AG04449 (cell line): ENCODE measurements around the gene GMCL2.
"Not testable (repeated sequence)": the region's sequence is repeated elsewhere in the genome, so short reads cannot be mapped to it uniquely, and the experiment has no call there.

Experiments used
- CTCF ChIA-PET: fragments of 350-600 bp; formaldehyde crosslinking; extraction: SDS; loops from one replicate; lab custom pipeline; 2021; ENCODE audit warnings: antibody characterized with exemption; lab: Yijun Ruan, JAX
- POLR2A ChIA-PET: fragments of 400-600, 350-600 bp; formaldehyde crosslinking; extraction: SDS; loops from one replicate; lab custom pipeline; 2020; ENCODE audit warnings: antibody characterized with exemption, inconsistent platforms; lab: Yijun Ruan, JAX
- DNase-seq: peaks from one replicate; pipeline ENCODE4 v3.0.0-alpha.2; 2010; ENCODE audit warnings: low read depth, low spot score
- H3K4me3 ChIP-seq: 2 replicates; pipeline ENCODE4 v1.5.1; 2011; ENCODE audit warnings: low read depth, mild to moderate bottlenecking, control low read depth, low read length
- TF ChIP-seq, protein P1 (sequence below): IDR thresholded peaks from one replicate; pipeline ENCODE4 v1.5.1; 2011; ENCODE audit warnings: mild to moderate bottlenecking, moderate library complexity, low read length, control low read depth, inconsistent platforms; ENCODE audit not compliant: insufficient read depth; ENCODE audit errors: missing control alignments

The GMCL2 gene

DNA sequence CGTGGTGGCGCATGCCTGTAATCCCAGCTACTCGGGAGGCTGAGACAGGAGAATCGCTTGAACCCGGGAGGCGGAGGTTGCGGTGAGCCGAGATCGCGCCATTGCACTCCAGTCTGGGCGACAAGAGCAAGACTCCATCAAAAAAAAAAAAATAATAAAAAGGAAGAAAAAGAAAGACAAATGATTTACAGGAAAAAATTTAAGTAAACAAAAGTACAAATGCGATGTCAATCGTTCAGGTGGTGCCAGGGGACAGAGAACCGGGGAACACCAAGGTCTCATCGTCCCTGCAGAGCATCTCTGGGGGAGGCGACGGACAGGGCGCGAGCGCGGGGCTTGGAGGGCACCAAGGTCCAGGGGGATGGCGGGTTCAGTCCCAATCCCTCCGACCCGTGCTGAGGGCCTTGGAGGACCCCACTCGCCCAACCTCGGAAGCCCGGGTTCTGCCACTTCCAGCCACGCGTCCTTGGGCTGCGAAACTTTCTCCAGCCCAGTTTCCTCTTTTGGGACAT is 16.6 kb upstream of the GMCL2 start:
- TF ChIP-seq, protein P1, sequence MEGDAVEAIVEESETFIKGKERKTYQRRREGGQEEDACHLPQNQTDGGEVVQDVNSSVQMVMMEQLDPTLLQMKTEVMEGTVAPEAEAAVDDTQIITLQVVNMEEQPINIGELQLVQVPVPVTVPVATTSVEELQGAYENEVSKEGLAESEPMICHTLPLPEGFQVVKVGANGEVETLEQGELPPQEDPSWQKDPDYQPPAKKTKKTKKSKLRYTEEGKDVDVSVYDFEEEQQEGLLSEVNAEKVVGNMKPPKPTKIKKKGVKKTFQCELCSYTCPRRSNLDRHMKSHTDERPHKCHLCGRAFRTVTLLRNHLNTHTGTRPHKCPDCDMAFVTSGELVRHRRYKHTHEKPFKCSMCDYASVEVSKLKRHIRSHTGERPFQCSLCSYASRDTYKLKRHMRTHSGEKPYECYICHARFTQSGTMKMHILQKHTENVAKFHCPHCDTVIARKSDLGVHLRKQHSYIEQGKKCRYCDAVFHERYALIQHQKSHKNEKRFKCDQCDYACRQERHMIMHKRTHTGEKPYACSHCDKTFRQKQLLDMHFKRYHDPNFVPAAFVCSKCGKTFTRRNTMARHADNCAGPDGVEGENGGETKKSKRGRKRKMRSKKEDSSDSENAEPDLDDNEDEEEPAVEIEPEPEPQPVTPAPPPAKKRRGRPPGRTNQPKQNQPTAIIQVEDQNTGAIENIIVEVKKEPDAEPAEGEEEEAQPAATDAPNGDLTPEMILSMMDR, result no peak
- ChIA-PET CTCF (no interaction called here), POLR2A (interaction anchor here (0.5 to 1.5 kb wide), 13 partner anchors 8 to 477 kb away, joined by 3 to 30 read pairs (median 3); partner anchors contain the start of genes NHP2 and PHYKPL)
- H3K4me3 ChIP-seq, result peak overlapping the region; percentile 93
- no peak for DNase-seq

DNA sequence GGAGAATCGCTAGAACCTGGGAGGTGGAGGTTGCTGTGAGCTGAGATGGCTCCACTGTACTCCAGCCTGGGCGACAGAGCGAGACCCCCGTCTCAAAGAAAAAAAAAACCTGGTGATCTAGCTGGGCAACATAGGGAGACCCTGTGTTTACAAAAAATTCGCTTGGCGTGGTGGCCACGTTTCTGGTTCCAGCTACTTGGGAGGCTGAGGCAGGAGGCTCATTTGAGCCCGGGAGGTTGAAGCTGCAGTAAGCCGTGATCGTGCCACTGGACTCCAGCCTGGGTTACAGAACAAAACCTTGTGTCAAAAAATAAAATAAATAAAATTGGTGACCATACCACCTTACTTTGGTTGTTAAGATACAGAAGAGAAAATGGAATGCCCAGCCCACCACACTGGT is 15.4 kb upstream of the GMCL2 start:
- no peak for DNase-seq
- TF ChIP-seq, protein P1, result no peak
- POLR2A ChIA-PET, result no interaction called here
- CTCF ChIA-PET, result no interaction called here
- H3K4me3 ChIP-seq, result no peak overlapping the region

DNA sequence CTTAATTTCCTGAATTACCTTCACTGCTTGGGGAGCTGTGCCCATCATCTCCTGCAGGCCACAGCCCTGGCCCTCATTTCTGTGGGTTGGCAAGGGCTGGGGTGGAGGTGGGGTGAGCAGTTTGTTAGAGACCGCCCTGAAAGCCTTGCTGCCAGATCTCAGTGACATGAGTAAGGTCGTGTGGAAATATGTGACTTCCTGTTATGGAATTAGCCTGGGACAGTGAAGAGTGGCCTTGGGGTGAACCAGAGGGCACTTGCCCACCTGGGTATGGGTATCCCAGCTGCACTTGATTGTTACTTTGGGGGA is 14.7 kb upstream of the GMCL2 start:
- H3K4me3 ChIP-seq, result no peak overlapping the region
- ChIA-PET CTCF (interaction anchor here (0.8 kb wide), 1 partner anchor 125 kb away, joined by 3 read pairs; no protein-coding TSS in a partner anchor), POLR2A (no interaction called here)
- DNase-seq, result no peak
- TF ChIP-seq, protein P1, result no peak

DNA sequence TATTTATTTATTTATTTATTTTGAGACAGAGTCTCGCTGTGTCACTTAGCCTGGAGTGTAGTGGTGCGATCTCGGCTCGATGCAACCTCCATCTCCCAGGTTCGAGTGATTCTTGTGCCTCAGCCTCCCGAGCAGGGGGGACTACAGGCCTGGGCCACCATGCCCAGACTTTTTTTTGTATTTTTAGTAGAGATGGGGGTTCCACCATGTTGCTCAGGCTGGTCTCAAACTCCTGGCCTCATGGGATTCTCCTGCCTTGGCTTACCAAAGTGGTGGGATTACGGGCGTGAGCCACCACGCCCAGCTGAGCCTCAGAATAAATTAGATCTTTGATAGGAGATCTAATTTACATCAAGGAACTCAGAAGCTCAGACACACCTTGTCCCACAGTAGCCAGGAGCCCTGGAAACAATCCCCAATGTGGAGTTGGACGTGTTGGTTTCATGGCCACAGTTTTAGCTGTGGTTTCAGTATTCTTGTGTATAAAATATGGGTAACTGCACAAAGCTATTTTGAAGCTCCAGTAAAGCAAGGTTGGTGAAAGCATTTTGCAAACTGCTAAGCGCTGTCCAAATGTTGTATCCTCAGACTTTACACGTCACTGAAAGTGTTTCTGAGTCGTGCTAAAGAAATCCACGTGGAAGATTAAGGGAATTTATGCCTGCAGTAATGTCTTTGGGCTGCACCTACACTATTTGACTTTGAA is 14.2 kb upstream of the GMCL2 start:
- DNase-seq, result no peak
- ChIA-PET CTCF (interaction anchor here (0.8 kb wide), 1 partner anchor 125 kb away, joined by 3 read pairs; no protein-coding TSS in a partner anchor), POLR2A (no interaction called here)
- TF ChIP-seq, protein P1, result no peak
- no peak overlapping the region for H3K4me3 ChIP-seq

DNA sequence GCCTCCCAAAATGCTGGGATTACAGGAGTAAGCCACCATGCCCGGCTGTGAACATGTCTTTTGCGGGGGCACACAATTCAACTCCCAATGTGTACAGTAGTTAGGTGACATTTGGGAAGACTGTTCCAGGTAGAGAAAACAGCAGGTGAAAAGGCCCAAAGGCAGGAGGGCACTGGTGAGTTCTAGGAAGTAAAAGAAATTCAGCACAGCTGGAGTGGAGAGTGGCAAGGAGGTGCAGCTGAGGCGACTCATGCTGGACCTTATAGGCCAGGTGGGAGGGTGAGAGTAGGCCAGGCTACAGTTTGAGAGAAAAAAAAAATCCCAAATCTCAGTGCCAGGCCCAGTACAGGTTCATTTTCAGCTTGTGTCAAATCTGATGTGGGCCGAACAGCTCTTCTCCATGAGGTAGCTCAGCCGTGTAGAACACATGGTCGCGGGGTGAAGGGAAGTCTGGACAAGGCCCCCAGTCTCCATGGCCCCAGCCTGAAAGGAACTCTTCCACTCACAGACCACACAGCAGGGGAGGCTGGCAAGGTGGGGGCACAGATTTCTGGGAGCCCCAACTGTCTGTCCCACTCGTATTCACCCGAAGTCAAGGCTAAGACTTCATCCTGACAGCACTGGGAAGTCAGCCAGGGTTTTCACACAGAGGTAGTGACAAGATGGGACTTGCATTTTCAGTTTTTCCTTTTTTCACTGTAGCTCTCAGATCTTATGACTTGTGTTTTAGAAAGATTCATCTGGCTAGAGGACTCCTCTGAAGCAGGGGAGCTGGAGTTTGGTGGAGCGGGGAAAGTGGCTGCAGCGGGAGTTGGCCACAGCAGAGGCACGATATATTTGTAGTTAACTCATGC is 12.6 kb upstream of the GMCL2 start:
- CTCF ChIA-PET, result no interaction called here
- TF ChIP-seq, protein P1, result no peak
- no peak overlapping the region for H3K4me3 ChIP-seq
- POLR2A ChIA-PET, result no interaction called here
- DNase-seq, result no peak

DNA sequence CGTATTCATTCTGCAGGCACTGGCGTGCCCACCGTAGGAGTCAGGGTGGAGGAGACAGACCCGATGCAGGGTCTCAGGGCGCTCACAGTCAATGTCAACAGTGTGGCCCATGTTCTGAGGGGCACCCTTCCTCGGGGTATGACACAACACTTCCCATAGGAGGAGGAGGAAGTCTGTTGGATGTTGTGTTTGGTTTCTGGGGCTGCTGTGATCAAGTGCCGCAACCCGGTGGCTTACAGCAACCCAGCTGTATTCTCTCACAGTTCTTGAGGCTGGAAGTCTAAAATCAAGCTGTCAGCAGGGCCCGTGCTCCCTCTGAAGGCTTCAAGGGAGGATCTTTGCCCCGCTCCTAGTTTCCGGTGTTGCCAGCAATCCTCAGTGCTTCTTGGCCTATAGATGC is 11.5 kb upstream of the GMCL2 start:
- no peak overlapping the region for H3K4me3 ChIP-seq
- ChIA-PET POLR2A (no interaction called here), CTCF (no interaction called here)
- no peak for DNase-seq
- TF ChIP-seq, protein P1, result no peak

DNA sequence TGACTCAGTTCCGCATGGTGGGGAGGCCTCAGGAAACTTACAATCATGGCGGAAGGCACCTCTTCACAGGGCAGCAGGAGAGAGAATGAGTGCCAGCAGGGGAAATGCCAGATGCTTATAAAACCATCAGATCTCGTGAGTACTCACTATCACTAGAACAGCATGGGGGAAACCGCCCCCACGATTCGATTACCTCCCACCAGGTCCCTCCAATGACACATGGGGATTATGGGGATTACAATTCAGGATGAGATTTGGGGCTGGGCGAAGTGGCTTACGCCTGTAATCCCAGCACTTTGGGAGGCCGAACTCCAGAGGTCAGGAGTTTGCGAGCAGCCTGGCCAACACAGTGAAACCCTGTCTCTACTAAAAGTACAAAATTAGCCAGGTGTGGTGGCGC is 11.0 kb upstream of the GMCL2 start:
- H3K4me3 ChIP-seq, CTCF ChIA-PET, DNase-seq, POLR2A ChIA-PET: not testable (repeated sequence)
